HCT116 (cell line): ENCODE data around the gene IMPG1. TPM values are rescaled to one million over a fixed set of nuclear protein-coding genes. Genes with fewer than 3 reads are reported as not detected.

Experiments used
- ATAC-seq: fragments of 200-7000 bp; cut with Tn5 transposase; 2 replicates; pipeline ENCODE4 v1.9.1; 2020; ENCODE audit warnings: mild to moderate bottlenecking, moderate library complexity
- BruUV-seq: library from RNA; stranded (reverse); fragments of 400-500 nt; replicated peaks from 2 replicates; lab custom pipeline; 2021; lab: Mats Ljungman, UMichigan
- CTCF ChIA-PET: fragments of 300-600 bp; sonication (Branson Sonifier 250); formaldehyde crosslinking; loops from one replicate; lab custom pipeline; 2021; ENCODE audit warnings: antibody characterized with exemption; lab: Charles Lee
- POLR2A ChIA-PET: fragments of 300-600, 350-600 bp; sonication (Branson Sonifier 250); formaldehyde crosslinking; loops from one replicate; lab custom pipeline; 2021; ENCODE audit warnings: antibody characterized with exemption; lab: Charles Lee
- RAD21 ChIA-PET, 2 experiments: fragments of 300-600 bp; sonication (Branson Sonifier 250); formaldehyde crosslinking; loops; one replicate each; lab custom pipeline; 2023; ENCODE audit warnings: low total read pairs in 2 of 2; ENCODE audit not compliant: uncharacterized antibody in 2 of 2, unreplicated experiment in 2 of 2, low non-redundant PET in 1 of 2; lab: Charles Lee
- DNase-seq: peaks from one replicate; pipeline ENCODE4 v3.0.0-alpha.2; 2010; ENCODE audit warnings: low read depth, low spot score
- H2AFZ ChIP-seq: fragments of 200-600 bp; shearing (Covaris generic), sonication (generic); 2 replicates; pipeline ENCODE4 v1.6.1; 2017; ENCODE audit warnings: low read depth, mixed run types, mixed read lengths, antibody characterized with exemption, low read length; ENCODE audit not compliant: poor library complexity, severe bottlenecking
- H3K27ac ChIP-seq: 2 replicates; pipeline ENCODE4 v1.5.1; 2012; ENCODE audit warnings: low read depth, low read length
- H3K27me3 ChIP-seq: fragments of 200-600 bp; sonication (generic); 2 replicates; pipeline ENCODE4 v1.6.1; 2016; ENCODE audit warnings: mixed run types, low read length, mixed read lengths; ENCODE audit not compliant: insufficient read depth
- H3K36me3 ChIP-seq, 2 experiments: fragments of 200-500 bp in 1 of 2; fragments of 200-600 bp in 1 of 2; sonication (Bioruptor generic) in 1 of 2; sonication (generic) in 1 of 2; 2 replicates each; pipeline versions ENCODE4 v1.5.1 to v1.6.1; 2014 to 2016; ENCODE audit warnings: low read length in 2 of 2, inconsistent platforms in 1 of 2, mixed read lengths in 1 of 2, mixed run types in 1 of 2; ENCODE audit not compliant: insufficient read depth in 2 of 2, control insufficient read depth in 1 of 2
- H3K4me1 ChIP-seq, 2 experiments: fragments of 200-600 bp in 1 of 2; sonication (generic) in 1 of 2; 2 replicates each; pipeline versions ENCODE4 v1.5.1 to v1.6.1; 2012 to 2017; ENCODE audit warnings: low read length in 2 of 2, inconsistent platforms in 1 of 2, mild to moderate bottlenecking in 1 of 2, mixed read lengths in 1 of 2, mixed run types in 1 of 2, moderate library complexity in 1 of 2; ENCODE audit not compliant: insufficient read depth in 2 of 2, control insufficient read depth in 1 of 2
- H3K4me2 ChIP-seq: fragments of 200-600 bp; sonication (generic); 2 replicates; pipeline ENCODE4 v1.6.1; 2017; ENCODE audit warnings: mixed run types, low read length, mixed read lengths
- H3K4me3 ChIP-seq, 2 experiments: fragments of 200-600 bp in 1 of 2; sonication (generic) in 1 of 2; replicated peaks in 1 of 2; 2 replicates each; pipeline ENCODE4 v1.5.1; 2011 to 2016; ENCODE audit warnings: low read length in 2 of 2, control low read depth in 1 of 2, low read depth in 1 of 2, mild to moderate bottlenecking in 1 of 2, mixed read lengths in 1 of 2, mixed run types in 1 of 2
- H3K79me2 ChIP-seq: fragments of 200-600 bp; sonication (generic); 2 replicates; pipeline ENCODE4 v1.6.1; 2017; ENCODE audit warnings: mild to moderate bottlenecking, mixed run types, low read length, moderate library complexity, mixed read lengths; ENCODE audit not compliant: insufficient read depth
- H3K9ac ChIP-seq: fragments of 200-600 bp; sonication (generic); 2 replicates; pipeline ENCODE4 v1.6.1; 2016; ENCODE audit warnings: low read length, mixed read lengths
- H3K9me2 ChIP-seq: fragments of 200-600 bp; sonication (generic), shearing (Covaris generic); 2 replicates; pipeline ENCODE4 v1.6.1; 2017; ENCODE audit warnings: mixed run types, mild to moderate bottlenecking, moderate library complexity; ENCODE audit not compliant: insufficient read depth
- H3K9me3 ChIP-seq, 2 experiments: fragments of 200-500 bp in 1 of 2; fragments of 200-600 bp in 1 of 2; sonication (Bioruptor generic) in 1 of 2; sonication (generic) in 1 of 2; 2 replicates each; pipeline ENCODE4 v1.6.1; 2014 to 2017; ENCODE audit warnings: low read length in 2 of 2, mixed read lengths in 2 of 2, inconsistent platforms in 1 of 2, low read depth in 1 of 2, mild to moderate bottlenecking in 1 of 2, mixed run types in 1 of 2, moderate library complexity in 1 of 2; ENCODE audit not compliant: control insufficient read depth in 1 of 2, insufficient read depth in 1 of 2
- H4K20me1 ChIP-seq: fragments of 200-600 bp; sonication (generic), shearing (Covaris generic); 2 replicates; pipeline ENCODE4 v1.6.1; 2017; ENCODE audit warnings: mixed run types, mild to moderate bottlenecking, moderate library complexity; ENCODE audit not compliant: insufficient read depth
- CBX3 ChIP-seq: IDR thresholded peaks from 2 replicates; pipeline ENCODE4 v1.6.1; 2012; ENCODE audit warnings: low read depth
- CEBPB ChIP-seq: IDR thresholded peaks from 2 replicates; pipeline ENCODE4 v1.6.1; 2012; ENCODE audit warnings: low read depth
- EGR1 ChIP-seq: IDR thresholded peaks from 2 replicates; pipeline ENCODE4 v1.6.1; 2012; ENCODE audit warnings: low read depth
- EZH2phosphoT487 ChIP-seq: fragments of 200-600 bp; IDR thresholded peaks from 2 replicates; pipeline ENCODE4 v1.6.1; 2018; ENCODE audit warnings: antibody characterized with exemption, borderline replicate concordance
- JUND ChIP-seq: IDR thresholded peaks from 2 replicates; pipeline ENCODE4 v1.6.1; 2012
- POLR2A ChIP-seq: IDR thresholded peaks from 2 replicates; pipeline ENCODE4 v1.7.0; 2011; ENCODE audit warnings: borderline replicate concordance; ENCODE audit not compliant: insufficient read depth, insufficient read length; ENCODE audit errors: extremely low read depth
- POLR2AphosphoS5 ChIP-seq: IDR thresholded peaks from 2 replicates; pipeline ENCODE4 v1.6.1; 2011; ENCODE audit warnings: mild to moderate bottlenecking, low read depth, low read length, moderate library complexity
- RAD21 ChIP-seq: IDR thresholded peaks from 2 replicates; pipeline ENCODE4 v1.6.1; 2012; ENCODE audit warnings: low read depth, mild to moderate bottlenecking
- SRF ChIP-seq: IDR thresholded peaks from 2 replicates; pipeline ENCODE4 v1.6.1; 2012; ENCODE audit warnings: low read depth
- TCF7L2 ChIP-seq: IDR thresholded peaks from 2 replicates; pipeline ENCODE4 v1.7.0; 2011; ENCODE audit warnings: borderline replicate concordance, inconsistent platforms; ENCODE audit not compliant: insufficient read depth, insufficient read length; ENCODE audit errors: extremely low read depth
- YY1 ChIP-seq: IDR thresholded peaks from 2 replicates; pipeline ENCODE4 v1.6.1; 2011; ENCODE audit warnings: low read length, low read depth, moderate library complexity, mild to moderate bottlenecking; ENCODE audit not compliant: insufficient replicate concordance; ENCODE audit errors: extremely low read depth
- ZFX ChIP-seq: fragments of 450-650 bp; IDR thresholded peaks from 2 replicates; pipeline ENCODE4 v1.6.1; 2017
- ZNF274 ChIP-seq: fragments of 200-500 bp; sonication (Bioruptor generic); IDR thresholded peaks from 2 replicates; pipeline ENCODE4 v1.6.1; 2014; ENCODE audit warnings: mild to moderate bottlenecking, low read depth, low read length, inconsistent platforms
- intact Hi-C: fragments of 100-400 bp; cut with micrococcal nuclease; formaldehyde crosslinking; loops from 2 replicates; pipeline ENCODE4 v1.10.0; 2022
- total RNA-seq: library from RNA; stranded (reverse); gene quantifications from one replicate; pipeline ENCODE4 v1.2.1, GENCODE V29; 2021; ENCODE audit not compliant: unreplicated experiment
- TF ChIP-seq, protein P1 (sequence below), 3 experiments: fragments of 200-600 bp in 1 of 3; sonication (generic) in 1 of 3; IDR thresholded peaks in 2 of 3; conservative IDR thresholded peaks in 1 of 3; 2 replicates each; pipeline ENCODE4 v1.5.1; 2012 to 2017; ENCODE audit warnings: low read depth in 2 of 3, low read length in 2 of 3, antibody characterized with exemption in 1 of 3, borderline replicate concordance in 1 of 3, control low read depth in 1 of 3, mild to moderate bottlenecking in 1 of 3, mixed read lengths in 1 of 3, mixed run types in 1 of 3, moderate library complexity in 1 of 3; ENCODE audit not compliant: insufficient read depth in 1 of 3
- TF ChIP-seq, protein P2 (sequence below): IDR thresholded peaks from 2 replicates; pipeline ENCODE4 v1.6.1; 2011; ENCODE audit warnings: mild to moderate bottlenecking, low read length, moderate library complexity; ENCODE audit not compliant: insufficient replicate concordance; ENCODE audit errors: extremely low read depth

The IMPG1 gene
- total RNA-seq, 1 experiment from 2014 or later: not detected

DNA sequence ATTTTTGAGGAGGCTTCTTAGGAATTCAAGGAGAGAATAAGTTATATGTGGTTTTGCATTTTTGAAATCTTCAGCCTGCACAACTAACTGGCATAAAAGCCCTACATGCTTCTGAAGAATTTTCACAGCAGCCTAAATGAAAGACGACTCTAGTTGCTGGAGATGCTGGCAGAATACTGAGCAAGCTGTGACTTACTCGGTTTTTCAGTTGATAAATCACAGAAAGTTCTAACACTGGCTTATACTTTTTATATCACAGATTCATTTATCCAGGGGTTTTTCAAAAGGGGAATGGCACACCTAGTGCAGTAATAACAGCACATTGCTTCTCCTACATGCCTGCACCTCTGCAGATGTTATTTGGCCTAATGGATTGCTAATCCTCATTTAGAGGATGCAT, 134.6 kb downstream of the IMPG1 start:
- Histone ChIP-seq H3K79me2 (no peaks in the 10 kb centered on the region), H3K36me3 (no peaks in the 10 kb centered on the region), H3K9me2 (no peaks in the 10 kb centered on the region), H3K27me3 (no peaks in the 10 kb centered on the region), H3K27ac (no peak overlapping the region), H3K4me2 (no peak overlapping the region), H3K4me1 (peaks cover 0 to 4% of the 10 kb centered on the region in 2 experiments; a peak in 1 of 4 replicates), H4K20me1 (no peaks in the 10 kb centered on the region), H3K9me3 (no peaks in the 10 kb centered on the region), H2AFZ (no peak overlapping the region), H3K4me3 (no peak overlapping the region), H3K9ac (no peak overlapping the region)
- no TSS peak for BruUV-seq
- no peak for ATAC-seq
- ChIA-PET POLR2A (no interaction called here), CTCF (no interaction called here), RAD21 (no interaction called here)
- TF ChIP-seq, protein P1, sequence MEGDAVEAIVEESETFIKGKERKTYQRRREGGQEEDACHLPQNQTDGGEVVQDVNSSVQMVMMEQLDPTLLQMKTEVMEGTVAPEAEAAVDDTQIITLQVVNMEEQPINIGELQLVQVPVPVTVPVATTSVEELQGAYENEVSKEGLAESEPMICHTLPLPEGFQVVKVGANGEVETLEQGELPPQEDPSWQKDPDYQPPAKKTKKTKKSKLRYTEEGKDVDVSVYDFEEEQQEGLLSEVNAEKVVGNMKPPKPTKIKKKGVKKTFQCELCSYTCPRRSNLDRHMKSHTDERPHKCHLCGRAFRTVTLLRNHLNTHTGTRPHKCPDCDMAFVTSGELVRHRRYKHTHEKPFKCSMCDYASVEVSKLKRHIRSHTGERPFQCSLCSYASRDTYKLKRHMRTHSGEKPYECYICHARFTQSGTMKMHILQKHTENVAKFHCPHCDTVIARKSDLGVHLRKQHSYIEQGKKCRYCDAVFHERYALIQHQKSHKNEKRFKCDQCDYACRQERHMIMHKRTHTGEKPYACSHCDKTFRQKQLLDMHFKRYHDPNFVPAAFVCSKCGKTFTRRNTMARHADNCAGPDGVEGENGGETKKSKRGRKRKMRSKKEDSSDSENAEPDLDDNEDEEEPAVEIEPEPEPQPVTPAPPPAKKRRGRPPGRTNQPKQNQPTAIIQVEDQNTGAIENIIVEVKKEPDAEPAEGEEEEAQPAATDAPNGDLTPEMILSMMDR (IDR thresholded peaks at IDR 0.05 in 2 of 3, conservative IDR thresholded peaks at IDR 0.05 in 1 of 3; ENCODE audit: borderline replicate concordance in 1 of 3, insufficient read depth in 1 of 3, low read depth in 2 of 3, low read length in 2 of 3): no peak
- TF ChIP-seq YY1 (no peak), CEBPB (no peak), EGR1 (no peak), EZH2phosphoT487 (no peak), POLR2A (no peak)
- intact Hi-C loops: loop anchor here (10.0 kb wide), 2 partner anchors 747 to 927 kb away; no protein-coding TSS in a partner anchor
- DNase-seq: no peak

DNA sequence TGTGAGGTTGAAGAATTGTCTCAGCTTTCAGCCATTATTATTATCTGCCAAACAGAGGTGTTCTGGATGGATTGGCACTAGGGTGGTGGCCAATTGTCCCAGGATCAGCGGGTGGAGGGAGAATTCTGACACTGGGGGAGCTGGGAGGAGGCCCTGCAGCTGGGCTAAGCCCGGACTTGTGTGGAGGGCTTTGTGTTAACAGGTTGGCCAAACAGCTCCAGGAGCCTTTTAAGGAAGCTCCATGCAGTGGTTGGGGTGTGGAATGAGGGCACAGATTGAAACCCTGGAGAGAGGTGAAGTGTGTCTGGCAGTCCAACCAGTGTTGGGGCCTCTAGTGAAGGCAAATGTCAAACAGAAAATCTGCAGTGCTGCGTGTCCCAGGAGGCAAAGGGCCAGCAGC, 135.8 kb downstream of the IMPG1 start:
- Histone ChIP-seq H3K79me2 (no peaks in the 10 kb centered on the region), H3K9me3 (no peaks in the 10 kb centered on the region), H3K9ac (no peak overlapping the region), H3K4me3 (no peak overlapping the region), H3K27ac (no peak overlapping the region), H2AFZ (no peak overlapping the region), H3K9me2 (no peaks in the 10 kb centered on the region), H4K20me1 (no peaks in the 10 kb centered on the region), H3K36me3 (no peaks in the 10 kb centered on the region), H3K4me2 (no peak overlapping the region), H3K27me3 (no peaks in the 10 kb centered on the region), H3K4me1 (peaks cover 0 to 4% of the 10 kb centered on the region in 2 experiments; a peak in 1 of 4 replicates)
- ATAC-seq (no peak), DNase-seq (no peak)
- BruUV-seq: no TSS peak
- ChIA-PET CTCF (interaction anchor here (4.1 kb wide), 1 partner anchor 229 kb away, joined by 29 read pairs; no protein-coding TSS in a partner anchor), POLR2A (no interaction called here), RAD21 (no interaction called here)
- intact Hi-C loops: loop anchor here (10.0 kb wide), 2 partner anchors 748 to 928 kb away; no protein-coding TSS in a partner anchor
- TF ChIP-seq CEBPB (no peak), TCF7L2 (no peak), EZH2phosphoT487 (no peak), YY1 (no peak), RAD21 (no peak), SRF (no peak), JUND (no peak), ZFX (no peak), CBX3 (no peak), POLR2AphosphoS5 (no peak), ZNF274 (no peak)
- TF ChIP-seq, protein P2, sequence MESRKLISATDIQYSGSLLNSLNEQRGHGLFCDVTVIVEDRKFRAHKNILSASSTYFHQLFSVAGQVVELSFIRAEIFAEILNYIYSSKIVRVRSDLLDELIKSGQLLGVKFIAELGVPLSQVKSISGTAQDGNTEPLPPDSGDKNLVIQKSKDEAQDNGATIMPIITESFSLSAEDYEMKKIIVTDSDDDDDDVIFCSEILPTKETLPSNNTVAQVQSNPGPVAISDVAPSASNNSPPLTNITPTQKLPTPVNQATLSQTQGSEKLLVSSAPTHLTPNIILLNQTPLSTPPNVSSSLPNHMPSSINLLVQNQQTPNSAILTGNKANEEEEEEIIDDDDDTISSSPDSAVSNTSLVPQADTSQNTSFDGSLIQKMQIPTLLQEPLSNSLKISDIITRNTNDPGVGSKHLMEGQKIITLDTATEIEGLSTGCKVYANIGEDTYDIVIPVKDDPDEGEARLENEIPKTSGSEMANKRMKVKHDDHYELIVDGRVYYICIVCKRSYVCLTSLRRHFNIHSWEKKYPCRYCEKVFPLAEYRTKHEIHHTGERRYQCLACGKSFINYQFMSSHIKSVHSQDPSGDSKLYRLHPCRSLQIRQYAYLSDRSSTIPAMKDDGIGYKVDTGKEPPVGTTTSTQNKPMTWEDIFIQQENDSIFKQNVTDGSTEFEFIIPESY: no peak
